Measurements from ENCODE around the gene PRC1. TPM values are rescaled to one million over a fixed set of nuclear protein-coding genes. Genes with fewer than 3 reads are reported as not detected.
A peak's percentile ranks its signal among the peaks of the same experiment; 100 is the strongest.
"Not testable (repeated sequence)": the region's sequence is repeated elsewhere in the genome, so short reads cannot be mapped to it uniquely, and the experiment has no call there.

The PRC1 gene
- polyA plus RNA-seq, 1 donor from 2014 or later: 18.2 TPM

GRCh38 chr15:90930861-90931574 lies 63.3 kb downstream of the PRC1 start:
- H3K79me2 ChIP-seq (replicated peaks; ENCODE audit: insufficient read depth, low read length): peaks cover 8% of the 10 kb centered on the region
- H3K9me2 ChIP-seq (ENCODE audit: insufficient read depth, low read length): no peaks in the 10 kb centered on the region
- peak overlapping the region; percentile 94 for H3K4me3 ChIP-seq (ENCODE audit: low read length)
- no peak overlapping the region for H3K9ac ChIP-seq (ENCODE audit: low read length)
- no peak overlapping the region for H2AFZ ChIP-seq (ENCODE audit: low read depth, low read length)
- no peak overlapping the region for H3K27ac ChIP-seq (ENCODE audit: low read length)
- no peaks in the 10 kb centered on the region for H4K20me1 ChIP-seq (ENCODE audit: insufficient read depth)
- no peaks in the 10 kb centered on the region for H3K27me3 ChIP-seq (ENCODE audit: insufficient read depth, low read depth, low read length)
- TF ChIP-seq MXI1 (conservative IDR thresholded peaks at IDR 0.05; ENCODE audit: poor library complexity, severe bottlenecking): no peak
- no peak for TF ChIP-seq EP300 (conservative IDR thresholded peaks at IDR 0.05; ENCODE audit: poor library complexity, severe bottlenecking)
- TF ChIP-seq TAF1 (IDR thresholded peaks at IDR 0.05; ENCODE audit: low read depth): no peak
- H3F3A ChIP-seq (ENCODE audit: insufficient read depth, low read length, poor library complexity, severe bottlenecking): no peaks in the 10 kb centered on the region
- H3K4me2 ChIP-seq (ENCODE audit: low read length): no peak overlapping the region
- H3K36me3 ChIP-seq (ENCODE audit: insufficient read depth, low read length): no peaks in the 10 kb centered on the region
- no peaks in the 10 kb centered on the region for H3K9me3 ChIP-seq (ENCODE audit: low read length)

- Histone ChIP-seq H3K36me3 (ENCODE audit: insufficient read depth, low read length) (no peaks in the 10 kb centered on the region), H2AFZ (ENCODE audit: low read depth, low read length) (no peak overlapping the region), H3K27ac (ENCODE audit: low read length) (no peak overlapping the region), H4K20me1 (ENCODE audit: insufficient read depth) (no peaks in the 10 kb centered on the region), H3K27me3 (ENCODE audit: insufficient read depth, low read depth, low read length) (no peaks in the 10 kb centered on the region), H3K4me2 (ENCODE audit: low read length) (no peak overlapping the region), H3F3A (ENCODE audit: insufficient read depth, low read length, poor library complexity, severe bottlenecking) (no peaks in the 10 kb centered on the region), H3K9ac (ENCODE audit: low read length) (no peak overlapping the region), H3K4me3 (ENCODE audit: low read length) (no peak overlapping the region), H3K9me2 (ENCODE audit: insufficient read depth, low read length) (no peaks in the 10 kb centered on the region), H3K9me3 (ENCODE audit: low read length) (no peaks in the 10 kb centered on the region), H3K79me2 (replicated peaks; ENCODE audit: insufficient read depth, low read length) (no peaks in the 10 kb centered on the region)
- TF ChIP-seq SMC3 (conservative IDR thresholded peaks at IDR 0.05; ENCODE audit: poor library complexity) (no peak), POLR2AphosphoS5 (IDR thresholded peaks at IDR 0.05) (no peak)
Observed at GRCh38 chr15:90929246-90930019, 64.9 kb downstream of the PRC1 start.

GRCh38 chr15:90928106-90928505 lies 66.2 kb downstream of the PRC1 start:
- H3K79me2 ChIP-seq (replicated peaks; ENCODE audit: insufficient read depth, low read length); H3K27ac ChIP-seq (ENCODE audit: low read length); H3K9me2 ChIP-seq (ENCODE audit: insufficient read depth, low read length); H3K4me2 ChIP-seq (ENCODE audit: low read length); H3K4me3 ChIP-seq (ENCODE audit: low read length); H3K27me3 ChIP-seq (ENCODE audit: insufficient read depth, low read depth, low read length); H3K9ac ChIP-seq (ENCODE audit: low read length); H3K36me3 ChIP-seq (ENCODE audit: insufficient read depth, low read length); H4K20me1 ChIP-seq (ENCODE audit: insufficient read depth); H2AFZ ChIP-seq (ENCODE audit: low read depth, low read length); H3F3A ChIP-seq (ENCODE audit: insufficient read depth, low read length, poor library complexity, severe bottlenecking); H3K9me3 ChIP-seq (ENCODE audit: low read length): not testable (repeated sequence)

GRCh38 chr15:90926766-90927165 lies 67.6 kb downstream of the PRC1 start:
- H3K4me3 ChIP-seq (ENCODE audit: low read length); H3K4me2 ChIP-seq (ENCODE audit: low read length); H3F3A ChIP-seq (ENCODE audit: insufficient read depth, low read length, poor library complexity, severe bottlenecking); H3K9me2 ChIP-seq (ENCODE audit: insufficient read depth, low read length); H2AFZ ChIP-seq (ENCODE audit: low read depth, low read length); H3K9ac ChIP-seq (ENCODE audit: low read length); H4K20me1 ChIP-seq (ENCODE audit: insufficient read depth); H3K9me3 ChIP-seq (ENCODE audit: low read length); H3K79me2 ChIP-seq (replicated peaks; ENCODE audit: insufficient read depth, low read length); H3K27ac ChIP-seq (ENCODE audit: low read length); H3K27me3 ChIP-seq (ENCODE audit: insufficient read depth, low read depth, low read length); H3K36me3 ChIP-seq (ENCODE audit: insufficient read depth, low read length): not testable (repeated sequence)

Measured in neural cell (in vitro differentiated cells).